NCI-H510A (cell line): ENCODE measurements around the gene LRRC28.

Experiments
- DNase-seq: peaks from one replicate; lab custom pipeline; 2025; lab: John Stamatoyannopoulos, UW

LRRC28 gene

GRCh38 chr15:99305761-99306505, 54.7 kb downstream of the LRRC28 start:
- DNase-seq: no peak

DNA sequence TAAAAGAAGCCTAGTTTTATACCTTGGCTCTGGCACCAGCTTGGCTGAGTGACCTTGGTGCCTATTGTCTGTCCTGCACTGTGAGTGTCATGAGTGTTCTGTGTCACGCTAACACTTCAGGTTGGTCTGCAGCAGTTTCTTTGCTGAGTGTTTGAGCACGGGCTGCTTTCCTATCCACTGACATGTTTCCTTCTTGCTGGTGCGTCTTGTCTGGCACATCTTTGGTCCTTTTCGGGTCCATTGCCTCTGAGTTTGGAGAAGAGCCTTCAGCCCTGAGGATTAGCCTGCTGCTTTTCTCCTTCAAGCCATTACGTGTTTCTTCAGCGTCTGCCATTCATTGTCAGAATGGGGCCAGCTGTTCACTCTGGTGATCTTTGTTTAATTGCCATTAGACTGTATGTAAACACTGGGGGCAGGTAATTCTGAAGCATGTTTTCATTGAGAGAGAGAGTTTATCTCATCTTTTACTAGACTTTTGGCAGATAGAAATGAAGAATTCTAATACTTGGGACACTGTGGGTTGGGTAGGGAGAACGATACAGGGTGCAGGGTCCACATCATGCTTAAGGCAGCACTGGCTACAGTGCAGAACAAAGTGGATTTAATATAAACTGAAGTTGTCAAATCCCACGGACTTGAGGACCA, 55.5 kb downstream of the LRRC28 start:
- DNase-seq: peak; percentile 2

- no peak for DNase-seq
These were observed 56.5 kb downstream of the LRRC28 start for GRCh38 chr15:99307735-99308134.

GRCh38 chr15:99310745-99311144, 59.5 kb downstream of the LRRC28 start:
- DNase-seq: no peak

- DNase-seq: no peak
These were observed 60.9 kb downstream of the LRRC28 start for GRCh38 chr15:99312228-99312627.

DNA sequence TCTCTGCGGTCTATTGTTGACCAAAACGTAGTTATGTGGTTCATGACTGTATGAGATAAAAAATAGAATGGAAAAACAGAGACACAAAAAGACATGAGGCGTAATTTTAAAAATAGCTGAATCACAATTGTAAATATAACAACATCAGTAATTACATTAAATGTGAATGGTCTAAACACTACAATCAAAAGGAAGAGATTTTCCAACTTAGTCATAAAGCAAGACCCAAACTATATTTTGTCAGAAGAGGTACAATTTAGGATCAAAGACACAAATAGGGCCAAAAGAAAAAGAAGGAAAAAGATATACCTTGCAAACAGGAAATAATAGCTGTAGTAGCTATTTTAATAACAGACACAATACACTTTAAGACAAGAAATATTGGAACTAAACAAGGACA, 61.5 kb downstream of the LRRC28 start:
- no peak for DNase-seq

DNA sequence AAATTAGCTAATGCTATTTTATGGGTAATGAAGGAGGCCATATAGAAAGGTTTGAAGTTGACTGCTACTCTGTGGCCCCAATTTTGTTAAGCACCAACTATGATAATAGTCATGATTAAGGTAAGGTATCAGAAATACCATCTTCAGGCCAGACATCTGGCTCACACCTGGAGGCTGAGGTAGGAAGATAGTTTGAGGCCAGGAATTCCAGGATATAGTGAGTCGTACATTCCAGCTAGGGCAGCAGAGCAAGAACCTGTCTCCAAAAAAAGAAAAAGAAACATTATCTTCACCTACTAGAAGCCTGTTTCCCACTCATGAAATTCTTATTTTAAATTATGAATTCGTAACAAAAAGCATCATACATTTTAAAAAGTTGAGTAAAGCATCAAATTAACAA, 64.4 kb downstream of the LRRC28 start:
- no peak for DNase-seq

GRCh38 chr15:99320374-99321215, 69.3 kb downstream of the LRRC28 start:
- DNase-seq: no peak

DNA sequence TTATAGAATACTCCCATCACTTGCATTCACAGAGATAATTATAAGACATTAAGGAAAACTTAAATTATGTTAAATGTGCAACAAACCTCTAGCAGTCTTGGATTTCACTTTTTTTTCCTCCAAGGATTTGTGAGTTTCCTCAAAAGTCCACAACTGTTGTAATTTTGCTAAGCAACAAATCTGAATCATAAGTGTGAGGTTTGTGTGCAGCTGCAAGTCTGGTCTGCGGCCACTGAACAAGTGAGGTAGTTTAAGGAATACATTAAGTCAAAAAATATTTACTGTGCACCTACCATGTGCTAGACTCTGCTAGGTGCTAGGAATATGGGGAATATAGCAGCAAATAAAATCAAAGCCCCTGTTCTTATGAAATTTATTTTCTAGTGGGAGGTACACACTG, 70.2 kb downstream of the LRRC28 start:
- no peak for DNase-seq

GRCh38 chr15:99322643-99323405, 71.5 kb downstream of the LRRC28 start:
- no peak for DNase-seq

- DNase-seq: no peak
These were observed 72.9 kb downstream of the LRRC28 start for GRCh38 chr15:99324082-99324620.

DNA sequence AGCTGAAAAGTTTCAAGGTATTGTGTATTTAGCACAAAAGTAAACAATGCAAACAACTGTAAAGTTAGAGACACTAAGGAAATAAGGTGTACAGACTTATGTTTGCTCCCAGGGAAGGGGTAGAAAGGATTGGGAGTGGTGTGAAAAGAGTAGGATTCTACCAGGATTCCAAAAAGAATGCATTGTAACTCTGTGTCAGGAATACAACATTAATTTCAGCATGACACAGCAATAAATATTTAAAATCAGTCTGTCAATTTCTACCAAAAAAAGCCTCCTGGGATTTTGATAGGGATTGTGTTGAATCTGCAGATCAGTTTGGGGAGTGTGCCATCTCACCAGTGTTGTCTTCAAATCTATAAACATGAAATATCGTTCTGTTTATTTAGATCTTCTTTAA, 73.4 kb downstream of the LRRC28 start:
- no peak for DNase-seq

GRCh38 chr15:99326235-99326634, 75.0 kb downstream of the LRRC28 start:
- DNase-seq: no peak

DNA sequence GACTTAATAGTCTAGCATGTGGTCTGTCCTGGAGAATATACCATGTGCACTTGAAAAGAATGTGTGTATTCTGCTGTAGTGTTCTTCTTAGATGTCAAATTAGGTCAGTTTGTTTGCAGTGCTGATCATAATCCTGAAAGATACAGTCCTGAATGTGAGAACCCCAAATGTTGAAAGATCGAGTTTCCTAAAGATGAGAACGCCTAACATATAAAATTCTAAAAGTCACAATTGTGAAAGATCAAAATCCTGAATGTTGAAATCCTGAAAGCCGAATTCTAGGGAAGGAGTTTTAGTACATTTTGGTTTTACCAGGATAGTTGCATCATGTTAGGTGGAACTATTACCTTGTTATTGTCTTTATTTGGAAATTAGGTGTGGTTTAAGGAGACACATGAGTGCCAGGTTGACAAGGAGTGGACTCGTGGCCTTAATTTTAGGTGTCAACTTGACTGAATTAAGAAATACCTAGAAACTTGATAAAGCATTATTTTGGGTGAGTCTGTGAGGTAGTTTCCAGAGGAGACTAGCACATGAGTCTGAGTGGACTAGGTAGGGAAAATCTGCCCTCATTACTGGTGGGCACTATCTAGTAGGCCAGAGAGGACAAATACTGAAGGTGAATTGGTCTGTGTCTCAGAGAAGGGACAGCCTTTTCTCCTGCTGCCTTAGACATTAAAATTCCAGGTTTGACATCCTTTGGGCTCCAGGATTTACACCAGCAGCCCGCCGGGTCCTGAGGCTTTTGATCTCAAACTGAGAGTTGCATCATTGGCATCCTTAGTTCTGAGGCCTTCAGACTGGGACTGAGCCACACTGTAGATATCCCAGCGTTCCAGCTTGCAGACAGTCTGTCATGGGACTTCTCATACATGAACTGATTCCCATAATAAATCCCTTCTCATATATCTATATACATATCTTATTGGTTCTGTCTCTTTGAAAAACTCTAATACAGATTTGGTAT, 77.1 kb downstream of the LRRC28 start:
- DNase-seq: no peak

GRCh38 chr15:99331381-99331780, 80.1 kb downstream of the LRRC28 start:
- no peak for DNase-seq

DNA sequence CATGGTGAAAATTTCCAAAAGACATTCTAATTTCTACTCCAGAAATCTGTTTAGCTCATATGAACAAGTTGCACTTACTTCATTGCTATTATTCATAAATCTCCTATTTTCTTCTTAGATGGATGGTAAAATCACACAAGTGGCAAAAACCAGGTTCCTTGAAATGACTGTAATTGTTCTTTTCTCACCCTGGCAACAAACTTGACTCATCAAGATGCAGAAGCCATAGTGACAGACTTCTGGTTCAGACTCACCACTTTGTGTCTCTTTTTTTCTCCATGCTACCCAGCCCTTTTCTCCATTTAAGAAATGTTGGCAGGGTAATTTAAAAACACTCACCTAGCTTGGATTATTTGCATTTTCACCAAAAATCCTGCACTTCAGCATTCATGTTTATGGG, 82.1 kb downstream of the LRRC28 start:
- no peak for DNase-seq

DNA sequence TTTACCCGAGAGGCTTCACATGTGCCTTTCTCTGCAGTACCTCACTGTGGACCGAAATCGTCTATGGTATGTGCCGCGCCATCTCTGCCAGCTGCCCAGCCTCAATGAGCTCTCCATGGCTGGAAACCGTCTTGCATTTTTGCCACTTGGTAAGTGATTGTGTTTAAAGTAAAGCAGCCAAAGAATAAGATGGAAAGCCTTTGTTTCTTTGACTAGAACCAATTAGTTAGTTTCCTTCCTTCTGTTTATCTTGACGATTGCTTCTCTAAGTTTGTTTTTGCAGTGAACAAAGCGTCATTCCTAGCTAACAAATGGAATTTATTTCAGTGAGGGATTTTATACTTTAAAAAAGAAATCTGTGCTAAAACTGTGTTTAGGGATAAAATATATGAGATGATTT, 82.7 kb downstream of the LRRC28 start:
- DNase-seq: no peak

GRCh38 chr15:99335508-99335907, 84.2 kb downstream of the LRRC28 start:
- DNase-seq: no peak

GRCh38 chr15:99336794-99337193, 85.5 kb downstream of the LRRC28 start:
- DNase-seq: no peak

GRCh38 chr15:99340347-99340746, 89.1 kb downstream of the LRRC28 start:
- no peak for DNase-seq

- no peak for DNase-seq
These were observed 90.5 kb downstream of the LRRC28 start for GRCh38 chr15:99341786-99342185.
